AG04449 (cell line): ENCODE data around the gene DNPEP.
A peak's percentile ranks its signal among the peaks of the same experiment; 100 is the strongest.

ENCODE experiments used
- CTCF ChIA-PET: fragments of 350-600 bp; formaldehyde crosslinking; extraction: SDS; loops from one replicate; lab custom pipeline; 2021; ENCODE audit warnings: antibody characterized with exemption; lab: Yijun Ruan, JAX
- POLR2A ChIA-PET: fragments of 400-600, 350-600 bp; formaldehyde crosslinking; extraction: SDS; loops from one replicate; lab custom pipeline; 2020; ENCODE audit warnings: antibody characterized with exemption, inconsistent platforms; lab: Yijun Ruan, JAX
- DNase-seq: peaks from one replicate; pipeline ENCODE4 v3.0.0-alpha.2; 2010; ENCODE audit warnings: low read depth, low spot score
- H3K4me3 ChIP-seq: 2 replicates; pipeline ENCODE4 v1.5.1; 2011; ENCODE audit warnings: low read depth, mild to moderate bottlenecking, control low read depth, low read length
- TF ChIP-seq, protein P1 (sequence below): IDR thresholded peaks from one replicate; pipeline ENCODE4 v1.5.1; 2011; ENCODE audit warnings: mild to moderate bottlenecking, moderate library complexity, low read length, control low read depth, inconsistent platforms; ENCODE audit not compliant: insufficient read depth; ENCODE audit errors: missing control alignments

The DNPEP gene

DNA sequence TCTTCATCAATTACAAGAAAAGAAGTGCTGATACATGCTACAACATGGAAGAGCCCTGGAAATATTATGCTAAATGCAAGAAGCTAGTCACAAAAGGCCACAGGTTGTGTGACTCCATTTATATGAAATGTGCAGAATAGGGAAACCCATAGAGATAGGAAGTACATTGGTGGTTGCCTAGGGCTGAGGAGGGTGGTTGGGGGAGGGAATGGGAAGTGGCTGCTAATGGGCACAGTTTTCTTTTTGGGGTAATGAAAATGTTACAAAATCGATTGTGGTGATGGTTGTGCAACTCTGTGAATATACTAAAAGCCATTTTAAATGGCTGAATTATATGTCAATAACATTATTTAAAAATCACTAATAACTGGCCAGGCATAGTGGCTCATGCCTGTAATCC is 30.9 kb downstream of the DNPEP start:
- DNase-seq: no peak
- no peak overlapping the region for H3K4me3 ChIP-seq
- TF ChIP-seq, protein P1, sequence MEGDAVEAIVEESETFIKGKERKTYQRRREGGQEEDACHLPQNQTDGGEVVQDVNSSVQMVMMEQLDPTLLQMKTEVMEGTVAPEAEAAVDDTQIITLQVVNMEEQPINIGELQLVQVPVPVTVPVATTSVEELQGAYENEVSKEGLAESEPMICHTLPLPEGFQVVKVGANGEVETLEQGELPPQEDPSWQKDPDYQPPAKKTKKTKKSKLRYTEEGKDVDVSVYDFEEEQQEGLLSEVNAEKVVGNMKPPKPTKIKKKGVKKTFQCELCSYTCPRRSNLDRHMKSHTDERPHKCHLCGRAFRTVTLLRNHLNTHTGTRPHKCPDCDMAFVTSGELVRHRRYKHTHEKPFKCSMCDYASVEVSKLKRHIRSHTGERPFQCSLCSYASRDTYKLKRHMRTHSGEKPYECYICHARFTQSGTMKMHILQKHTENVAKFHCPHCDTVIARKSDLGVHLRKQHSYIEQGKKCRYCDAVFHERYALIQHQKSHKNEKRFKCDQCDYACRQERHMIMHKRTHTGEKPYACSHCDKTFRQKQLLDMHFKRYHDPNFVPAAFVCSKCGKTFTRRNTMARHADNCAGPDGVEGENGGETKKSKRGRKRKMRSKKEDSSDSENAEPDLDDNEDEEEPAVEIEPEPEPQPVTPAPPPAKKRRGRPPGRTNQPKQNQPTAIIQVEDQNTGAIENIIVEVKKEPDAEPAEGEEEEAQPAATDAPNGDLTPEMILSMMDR: no peak
- ChIA-PET CTCF (interaction anchor here (0.9 to 2.1 kb wide), 2 partner anchors 12 to 298 kb away, joined by 3 to 4 read pairs; no protein-coding TSS in a partner anchor), POLR2A (no interaction called here)

DNA sequence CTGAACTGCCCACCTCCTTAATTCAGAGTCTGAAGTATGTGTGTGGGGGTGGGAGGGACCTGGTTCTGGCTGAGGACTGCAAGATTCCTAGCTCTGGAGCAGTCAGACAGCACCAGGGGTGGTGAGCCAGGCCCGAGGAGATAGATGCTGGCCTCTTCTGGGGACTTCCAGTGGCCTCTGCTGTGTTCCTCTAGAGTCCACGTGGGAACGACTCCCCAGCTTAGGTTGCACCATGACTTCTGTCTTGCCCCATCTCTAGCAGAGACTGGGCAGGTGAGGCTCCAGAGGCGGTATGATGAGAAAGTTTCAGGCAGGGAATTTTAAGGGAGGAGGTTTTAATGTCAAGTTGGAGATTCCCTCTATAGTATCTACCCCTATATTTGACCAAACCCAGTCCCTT is 33.1 kb downstream of the DNPEP start:
- TF ChIP-seq, protein P1: no peak
- H3K4me3 ChIP-seq: no peak overlapping the region
- POLR2A ChIA-PET: no interaction called here
- no peak for DNase-seq
- CTCF ChIA-PET: interaction anchor here (1.1 to 6.6 kb wide), 8 partner anchors 9 to 296 kb away, joined by 3 to 78 read pairs (median 7); partner anchors contain the start of gene DNPEP

DNA sequence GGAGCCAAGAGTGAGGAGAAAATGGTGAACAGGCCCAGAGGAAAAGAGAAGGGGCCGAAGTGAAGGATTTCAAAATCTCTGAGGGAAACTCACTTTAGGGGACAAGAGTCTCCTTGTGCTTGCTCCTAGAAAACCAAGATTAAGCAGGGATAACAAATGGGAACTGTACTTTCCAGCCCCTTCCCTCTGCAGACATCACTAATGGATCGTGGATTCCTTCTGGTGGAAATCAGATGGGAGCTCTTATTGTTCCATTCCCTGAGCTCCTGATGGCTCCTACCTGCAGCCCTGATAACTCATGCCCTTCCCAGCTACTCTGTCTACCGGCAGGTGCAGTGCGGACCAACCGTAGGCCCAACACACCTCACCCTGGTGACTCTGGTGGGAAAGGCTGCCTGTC is 34.6 kb downstream of the DNPEP start:
- no peak for DNase-seq
- POLR2A ChIA-PET: interaction anchor here (0.6 kb wide), 1 partner anchor 75 kb away, joined by 5 read pairs; no protein-coding TSS in a partner anchor
- CTCF ChIA-PET: interaction anchor here (0.9 to 6.6 kb wide), 16 partner anchors 8 to 194 kb away, joined by 3 to 78 read pairs (median 6); no protein-coding TSS in a partner anchor
- TF ChIP-seq, protein P1: no peak
- no peak overlapping the region for H3K4me3 ChIP-seq

DNA sequence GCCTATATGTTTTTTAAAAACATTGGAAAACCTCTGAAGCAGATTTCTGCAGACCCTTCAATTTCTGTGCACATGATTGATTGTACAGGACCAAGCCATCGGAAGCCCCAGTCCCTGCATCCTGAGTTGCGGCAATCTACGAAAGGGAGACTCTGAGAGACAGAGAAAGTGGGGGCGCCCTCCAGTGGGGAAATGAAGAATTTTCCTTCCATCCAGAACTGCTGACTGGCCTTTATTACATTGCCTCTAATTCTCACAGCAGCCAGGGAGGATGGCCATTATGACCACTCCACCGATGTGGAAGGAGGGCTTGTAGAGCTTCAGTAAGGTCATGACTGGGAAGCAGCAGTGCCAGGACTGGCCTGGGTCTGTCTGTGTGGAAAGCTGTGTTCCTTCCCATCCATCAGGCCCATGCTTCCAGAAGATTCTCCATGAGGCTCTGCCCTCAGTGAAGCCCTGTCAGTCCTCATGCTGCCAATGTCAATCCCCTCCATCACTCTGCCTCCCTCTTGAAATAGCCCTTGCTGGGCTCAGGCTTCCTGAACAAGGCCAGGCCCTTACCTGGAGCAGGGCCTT is 35.2 kb downstream of the DNPEP start:
- POLR2A ChIA-PET: no interaction called here
- CTCF ChIA-PET: interaction anchor here (0.9 to 6.6 kb wide), 17 partner anchors 8 to 198 kb away, joined by 3 to 78 read pairs (median 5); partner anchors contain the start of gene NHEJ1

DNA sequence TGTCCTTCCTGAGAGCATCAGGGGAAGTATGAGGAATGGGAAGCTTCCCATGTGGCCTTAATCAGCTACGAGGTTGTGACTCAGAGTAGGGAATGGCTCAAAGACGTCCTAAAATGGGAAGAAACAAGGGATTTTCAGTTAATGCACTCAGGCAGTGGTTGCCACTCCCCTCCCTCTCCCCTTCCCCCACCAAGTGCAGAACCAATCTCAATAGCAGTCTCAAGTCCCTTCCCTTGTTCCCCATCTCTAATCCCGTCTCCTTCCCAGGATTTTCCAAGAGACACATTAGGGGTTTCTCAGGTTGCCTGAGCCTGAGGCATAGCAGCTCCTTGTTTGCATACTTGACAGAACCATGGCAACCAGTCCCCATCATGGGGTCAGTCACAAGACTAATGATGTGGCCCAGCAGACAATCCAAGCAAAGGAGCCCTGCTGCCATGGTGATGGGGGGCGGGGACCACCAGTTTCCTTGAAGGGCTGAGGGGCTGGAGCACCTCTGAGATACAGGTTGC is 36.9 kb downstream of the DNPEP start:
- CTCF ChIA-PET: interaction anchor here (0.6 to 6.6 kb wide), 19 partner anchors 8 to 191 kb away, joined by 3 to 78 read pairs (median 4); partner anchors contain the start of genes DNAJB2, NHEJ1, RESP18 and SLC23A3
- DNase-seq: peak; percentile 33
- no peak overlapping the region for H3K4me3 ChIP-seq
- POLR2A ChIA-PET: no interaction called here
- TF ChIP-seq, protein P1: no peak

More for the DNA sequence above, 35.2 kb downstream of the DNPEP start:
- TF ChIP-seq, protein P1: peak; percentile 62
- no peak for DNase-seq
- H3K4me3 ChIP-seq: no peak overlapping the region

DNA sequence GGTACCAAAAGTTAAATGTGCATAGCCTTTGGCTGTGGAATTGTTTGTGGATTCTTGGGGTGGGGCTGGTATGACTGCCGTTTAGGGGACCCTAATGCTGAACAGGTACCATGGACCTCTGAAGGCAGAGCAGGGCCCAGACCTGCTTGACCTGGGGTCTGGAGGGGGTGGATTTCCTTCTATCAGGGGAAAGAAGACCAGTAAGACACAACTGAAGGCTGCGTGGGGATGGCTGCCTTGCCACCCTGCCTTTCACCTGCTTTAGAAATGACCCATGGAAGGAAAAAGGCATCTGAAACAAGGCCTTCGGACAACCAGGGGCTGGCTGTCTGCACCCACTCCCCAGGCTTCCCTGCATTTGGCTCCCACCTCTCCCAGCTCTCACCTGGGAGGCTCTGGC is 37.5 kb downstream of the DNPEP start:
- H3K4me3 ChIP-seq: no peak overlapping the region
- no peak for DNase-seq
- CTCF ChIA-PET: interaction anchor here (1.1 to 6.6 kb wide), 14 partner anchors 7 to 190 kb away, joined by 3 to 78 read pairs (median 5); partner anchors contain the start of genes NHEJ1, RESP18 and SLC23A3
- TF ChIP-seq, protein P1: no peak
- POLR2A ChIA-PET: no interaction called here
